COR-L47 (cell line): ENCODE data around the gene MPZ.
"Not testable (repeated sequence)": the region's sequence is repeated elsewhere in the genome, so short reads cannot be mapped to it uniquely, and the experiment has no call there.

Experiments
- DNase-seq: peaks from one replicate; lab custom pipeline; 2025; lab: John Stamatoyannopoulos, UW

Gene MPZ

DNA sequence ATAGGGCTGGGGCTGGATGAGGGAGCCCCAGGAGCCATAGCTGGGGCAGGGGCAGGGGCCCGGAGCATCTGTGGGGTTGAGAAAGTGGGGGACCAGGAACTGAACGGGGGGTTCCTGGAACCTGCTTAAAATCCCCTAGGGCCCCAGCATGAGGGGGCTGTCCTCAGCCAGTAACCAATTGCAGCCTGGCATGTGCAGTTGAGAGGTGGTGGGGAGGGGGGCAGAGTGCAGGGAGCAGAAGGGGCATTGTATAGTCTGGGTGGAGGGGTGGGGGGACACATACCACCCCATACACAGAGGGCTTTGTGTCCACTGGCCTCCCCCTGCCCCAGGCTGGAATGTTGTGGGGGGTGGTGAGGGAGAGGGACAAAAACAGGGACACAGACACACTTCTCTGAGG, at the start of gene MPZ:
Gene MPZ, minus strand, starts transcription at position 101 of the 400 bp plus-strand sequence. Its CDS starts 63 bp downstream, at position 38.
- DNase-seq, result no peak

DNA sequence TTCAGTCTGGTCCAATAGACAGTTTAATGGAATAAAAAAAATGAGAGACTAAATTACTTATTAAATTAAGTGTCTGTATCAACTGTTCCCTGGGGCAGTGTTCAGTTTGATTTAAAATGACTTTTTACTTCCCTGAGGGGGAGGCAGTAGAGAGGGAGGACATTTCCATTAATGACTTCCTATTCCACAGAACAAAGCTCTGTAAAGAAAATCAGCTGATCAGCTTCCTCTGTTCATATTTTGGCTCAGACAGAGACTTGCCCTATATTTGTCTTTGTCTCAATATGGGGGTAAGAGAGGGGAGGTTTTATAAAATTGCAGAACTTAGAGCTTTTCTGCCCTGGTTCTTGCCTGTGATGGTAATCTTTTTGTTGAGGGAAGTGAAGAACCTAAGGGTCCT, 49.5 kb upstream of the MPZ start:
- DNase-seq, result no peak

- DNase-seq, result no peak
Measured at GRCh38 chr1:161357073-161357472, 47.3 kb upstream of the MPZ start.

DNA sequence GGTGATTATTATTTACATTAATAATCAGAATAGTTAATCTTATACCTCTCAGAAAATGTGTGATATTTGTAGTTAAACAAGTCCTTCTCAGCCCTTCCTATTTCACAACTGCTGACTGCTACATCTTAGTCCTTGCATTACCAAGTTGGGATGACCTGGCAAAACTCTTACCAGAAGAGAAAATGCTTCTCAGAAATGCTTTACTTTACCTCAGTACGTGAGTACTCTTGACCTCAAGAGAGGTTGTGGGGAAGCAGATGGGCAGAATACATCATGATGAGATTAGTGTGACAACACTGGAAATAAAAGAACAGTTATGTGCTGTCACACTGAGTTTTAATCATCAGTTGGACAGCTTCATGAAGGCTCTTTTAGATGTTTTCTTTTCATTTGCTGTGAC, 41.7 kb upstream of the MPZ start:
- DNase-seq, result no peak

DNA sequence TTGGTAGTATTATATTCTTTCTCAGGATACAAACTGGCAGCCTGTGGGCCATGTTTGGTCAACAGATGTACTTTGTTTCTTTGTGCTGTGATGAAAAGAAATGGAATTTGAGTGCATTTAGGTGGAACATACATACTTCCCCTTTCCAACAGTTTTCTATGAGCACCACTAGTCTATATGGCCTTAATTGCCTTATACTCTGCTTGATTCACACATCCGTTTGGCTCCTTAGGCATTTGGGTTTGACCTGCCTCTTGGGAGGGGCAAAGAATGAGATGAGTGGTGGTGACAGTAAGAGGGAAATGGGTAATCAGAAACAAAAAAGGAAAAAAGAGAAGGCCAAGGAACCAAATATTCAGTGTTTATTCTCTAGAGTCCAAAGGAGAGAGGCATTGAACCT, 40.9 kb upstream of the MPZ start:
- no peak for DNase-seq

DNA sequence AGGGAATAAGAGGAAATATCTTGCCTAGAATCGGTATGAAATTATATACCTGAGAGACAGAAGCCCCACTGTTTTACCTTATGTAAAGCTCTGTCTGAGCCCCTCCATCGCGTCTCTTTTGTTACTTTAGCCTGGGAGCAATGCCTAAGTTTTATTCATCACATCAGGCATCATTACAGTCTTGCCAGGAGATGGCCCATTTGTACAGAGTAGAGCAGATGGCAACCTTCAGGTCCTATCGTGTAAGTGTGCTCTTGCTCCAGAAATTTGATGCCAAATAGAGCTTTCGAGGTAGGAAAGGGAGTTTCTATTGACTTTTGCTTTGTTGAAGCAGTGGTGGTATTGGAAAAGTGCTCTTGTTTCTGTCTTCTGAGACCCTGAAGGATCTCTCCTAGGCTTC, 33.1 kb upstream of the MPZ start:
- no peak for DNase-seq

GRCh38 chr1:161342177-161342576, 32.4 kb upstream of the MPZ start:
- DNase-seq, result no peak

DNA sequence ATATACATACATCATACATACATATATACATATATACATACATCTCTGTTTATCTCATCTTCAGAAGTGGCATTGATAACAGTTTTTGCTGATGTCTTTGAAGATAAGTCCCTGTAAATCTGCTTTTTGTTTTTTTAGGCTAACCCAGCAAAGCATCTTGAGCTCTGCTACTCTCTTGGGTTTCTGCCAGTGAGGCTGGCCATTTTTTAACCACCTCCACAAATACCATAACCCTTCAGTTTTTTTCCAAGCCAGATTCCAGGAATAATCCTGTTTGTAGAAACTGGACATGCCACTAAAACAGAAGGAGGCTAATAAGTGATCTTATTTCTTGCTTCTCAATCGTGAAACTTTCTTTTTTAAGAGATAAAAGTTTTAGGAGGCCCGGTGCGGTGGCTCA, 26.0 kb upstream of the MPZ start:
- DNase-seq, result no peak

DNA sequence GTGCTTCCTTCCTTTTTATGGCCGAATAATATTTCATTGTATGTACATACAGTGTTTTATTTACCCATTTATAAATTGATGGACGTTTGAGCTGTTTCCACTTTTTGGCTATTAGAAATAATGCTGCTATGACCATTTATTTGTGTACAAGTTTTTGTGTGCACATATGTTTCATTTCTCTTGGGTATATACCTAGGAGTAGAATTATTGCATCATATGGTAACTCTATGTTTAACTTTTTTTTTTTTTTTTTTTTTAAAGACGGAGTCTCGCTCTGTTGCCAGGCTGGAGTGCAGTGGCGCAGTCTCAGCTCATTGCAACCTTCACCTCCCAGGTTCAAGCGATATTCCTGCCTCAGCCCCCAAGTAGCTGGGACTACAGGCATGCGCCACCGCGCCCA, 23.4 kb upstream of the MPZ start:
- no peak for DNase-seq

- DNase-seq, result no peak
Measured at GRCh38 chr1:161330346-161330745, 20.6 kb upstream of the MPZ start.

DNA sequence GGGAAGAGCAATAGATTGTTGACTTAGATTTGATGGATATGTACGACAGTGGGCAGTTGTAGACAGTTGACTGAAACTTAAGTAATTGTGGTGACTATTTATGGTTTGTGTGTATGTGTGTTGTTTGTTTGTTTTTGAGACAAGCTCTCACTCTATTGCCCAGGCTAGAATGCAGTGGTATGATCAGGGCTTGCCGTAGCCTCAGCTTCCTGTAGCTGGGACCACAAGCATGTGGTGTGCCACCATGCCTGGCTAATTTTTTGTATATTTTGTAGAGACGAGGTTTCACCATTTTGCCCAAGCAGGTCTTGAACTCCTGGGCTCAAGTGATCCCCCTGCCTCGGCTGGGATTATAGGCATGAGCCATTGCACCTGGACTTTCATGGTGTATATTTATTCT, 14.3 kb upstream of the MPZ start:
- no peak for DNase-seq

GRCh38 chr1:161315841-161316674, 6.3 kb upstream of the MPZ start:
- not testable (repeated sequence) for DNase-seq

- peak; percentile 72 for DNase-seq
Measured at GRCh38 chr1:161314201-161314981, 4.6 kb upstream of the MPZ start, which contains the start of gene SDHC. SDHC (plus strand) TSS chr1:161314381; CDS start chr1:161314406, 25 bp downstream.

GRCh38 chr1:161313554-161314200, 3.9 kb upstream of the MPZ start:
- DNase-seq, result no peak

GRCh38 chr1:161311595-161312181, 1.9 kb upstream of the MPZ start:
- no peak for DNase-seq

DNA sequence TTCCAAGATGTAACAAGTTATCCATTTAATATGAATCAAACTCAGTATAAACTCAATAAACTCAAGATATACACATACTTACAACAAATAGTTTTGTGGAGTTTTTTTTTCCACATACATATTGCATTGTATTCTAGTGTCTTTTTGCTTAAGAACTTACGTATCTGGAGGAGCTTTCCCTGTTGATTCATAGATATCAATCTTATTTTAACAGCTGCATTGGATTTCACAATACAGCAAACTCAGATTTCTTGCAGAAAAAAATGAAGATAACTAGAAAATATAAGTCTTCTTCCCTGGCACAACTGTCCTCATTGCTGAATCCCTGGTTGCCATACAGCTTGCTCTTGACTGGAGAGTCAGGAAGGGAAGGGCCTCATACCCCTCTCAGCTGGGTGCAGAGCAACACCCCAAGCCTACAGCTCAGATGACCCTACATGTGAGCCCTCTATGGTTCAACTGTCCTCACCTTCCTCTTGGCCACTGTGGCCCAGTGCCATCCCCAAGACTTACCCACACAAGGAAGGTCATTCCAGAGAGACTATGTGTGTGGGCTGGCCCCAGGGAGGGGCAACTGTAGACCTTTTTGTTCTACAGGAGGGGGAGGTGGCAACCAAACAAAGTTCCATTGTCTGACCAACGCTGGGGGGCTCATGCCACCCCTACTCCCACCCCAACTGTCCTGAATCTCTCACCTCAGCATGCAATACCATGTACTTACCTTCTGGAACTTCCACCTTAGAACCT, 1.7 kb downstream of the MPZ start:
- no peak for DNase-seq

- no peak for DNase-seq
Measured at GRCh38 chr1:161307230-161307768, 2.5 kb downstream of the MPZ start.

DNA sequence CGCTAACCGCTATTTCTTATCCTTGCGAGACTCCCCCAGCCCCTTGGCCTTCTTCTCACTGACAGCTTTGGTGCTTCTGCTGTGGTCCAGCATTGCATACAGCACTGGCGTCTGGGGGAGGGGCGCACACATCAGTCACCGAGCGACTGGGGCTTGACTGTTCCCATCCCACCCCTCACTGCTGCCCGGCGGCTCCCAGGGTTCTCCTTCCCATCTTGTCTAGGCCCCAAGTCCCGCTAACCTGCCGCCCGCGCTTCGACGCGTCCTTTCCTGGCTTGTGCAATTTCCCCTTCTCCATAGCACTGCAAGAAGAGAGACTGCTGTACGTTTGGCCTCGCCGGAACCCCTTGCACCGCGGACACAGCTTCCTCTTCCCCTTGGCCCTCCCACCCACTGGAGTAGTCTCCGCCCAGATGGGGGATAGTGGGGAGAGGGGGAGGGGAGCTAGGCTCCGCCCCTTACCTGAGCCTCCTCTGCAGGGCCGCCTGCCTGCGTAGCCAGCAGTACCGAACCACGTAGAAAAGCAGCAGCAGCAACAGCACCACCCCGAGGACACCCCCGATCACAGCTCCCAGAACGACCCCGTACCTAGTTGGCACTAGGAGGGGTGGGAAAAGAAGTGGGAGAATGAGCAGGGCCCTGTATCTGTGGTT, 3.8 kb downstream of the MPZ start:
- peak; percentile 79 for DNase-seq

DNA sequence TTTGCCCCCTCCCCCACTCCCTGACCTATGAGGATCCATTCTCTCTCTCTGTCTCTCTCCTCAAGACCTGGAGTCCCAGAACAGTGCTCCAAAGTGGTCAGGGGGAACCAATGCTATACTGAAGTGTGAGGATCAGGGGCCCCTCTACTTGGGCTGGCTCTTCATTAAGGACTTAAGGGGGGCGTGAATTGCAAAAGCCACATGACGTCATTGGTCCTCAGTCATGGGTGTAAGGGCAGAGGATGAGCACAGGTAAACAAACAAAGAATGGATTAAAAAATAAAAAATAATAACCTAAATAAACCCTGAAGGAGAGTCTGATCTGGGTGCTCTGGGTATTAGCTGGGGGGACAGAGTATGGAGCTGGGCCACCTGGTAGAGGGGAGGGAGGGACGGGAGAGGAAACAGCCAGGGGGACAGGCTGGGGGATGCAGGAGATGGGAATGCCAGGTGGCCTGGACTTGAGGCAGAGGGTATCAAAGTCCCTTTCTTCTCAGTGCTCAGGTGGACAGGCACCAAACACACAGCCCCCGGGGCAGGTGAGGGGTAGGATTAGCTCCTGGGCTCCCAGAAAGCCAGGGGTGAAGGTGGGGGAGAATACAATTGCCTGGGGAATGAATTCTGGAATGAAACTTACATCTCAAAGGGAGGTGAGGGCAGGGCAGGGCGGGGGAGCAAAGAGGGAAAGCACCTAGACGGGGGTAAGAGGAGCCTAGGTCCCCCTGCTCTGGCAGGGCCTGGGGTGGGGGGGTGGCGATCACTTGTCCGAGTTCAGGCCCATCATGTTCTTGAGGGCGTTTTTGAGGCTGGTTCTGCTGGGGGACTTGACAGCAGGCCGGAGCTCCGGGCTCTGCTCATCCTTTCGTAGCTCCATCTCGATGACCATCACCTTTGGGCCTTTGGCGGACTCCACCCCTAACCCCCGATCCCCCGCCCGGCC, 4.6 kb downstream of the MPZ start:
- no peak for DNase-seq

DNA sequence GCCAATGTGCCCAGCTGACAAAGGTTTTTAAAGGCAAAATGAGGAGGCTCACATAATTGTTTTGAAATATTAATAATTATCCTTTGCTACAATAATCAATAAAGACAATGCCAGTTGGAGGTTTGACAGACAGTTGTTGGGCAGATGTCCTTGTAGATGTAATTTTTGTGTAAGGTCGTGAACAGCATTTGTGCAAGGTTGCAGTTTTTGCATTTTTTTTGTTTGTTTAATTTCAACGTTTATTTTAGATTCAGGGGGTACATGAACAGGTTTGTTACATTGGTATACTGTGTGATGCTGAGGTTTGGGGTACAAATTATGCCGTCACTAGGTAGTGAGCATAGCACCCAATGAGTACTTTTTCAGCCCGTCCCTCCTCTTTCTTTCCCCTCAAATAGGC, 9.3 kb downstream of the MPZ start:
- no peak for DNase-seq
